ENCODE results near the gene RELN. TPM values are rescaled to one million over a fixed set of nuclear protein-coding genes. Genes with fewer than 3 reads are reported as not detected.

The RELN gene
- total and polyA plus RNA-seq, 2 donors (not counting 1 experiment from before 2014, with no cell fraction given): 0.33 to 31.8 TPM

- Histone ChIP-seq H4K20me1 (ENCODE audit: control insufficient read depth, extremely low read depth, insufficient read depth, low read length) (no peaks in the 10 kb centered on the region), H3K27ac (ENCODE audit: insufficient read depth, low read length) (peak overlapping the region; percentile 61), H3K36me3 (ENCODE audit: control insufficient read depth, insufficient read depth, low read length) (no peaks in the 10 kb centered on the region), H3K27me3 (ENCODE audit: control insufficient read depth, insufficient read depth, low read length) (no peaks in the 10 kb centered on the region), H2AFZ (ENCODE audit: low read length) (no peak overlapping the region), H3K9ac (ENCODE audit: insufficient read depth, low read length) (no peak overlapping the region), H3K9me3 (ENCODE audit: control insufficient read depth, insufficient read depth, low read depth, low read length) (no peaks in the 10 kb centered on the region), H3K4me2 (ENCODE audit: extremely low read depth, insufficient read depth, low read length) (no peak overlapping the region), H3K4me3 (replicated peaks in 1 of 4; ENCODE audit: control extremely low read depth in 1 of 4, insufficient read depth in 1 of 4, low read depth in 3 of 4, low read length in 4 of 4) (no peak overlapping the region), H3K79me2 (ENCODE audit: control insufficient read depth, insufficient read depth, low read length) (no peaks in the 10 kb centered on the region), H3K4me1 (ENCODE audit: control insufficient read depth, extremely low read depth, insufficient read depth, low read length) (peaks cover 14% of the 10 kb centered on the region)
- no peak for TF ChIP-seq CTCF (conservative IDR thresholded peaks at IDR 0.05 in 1 of 2, IDR thresholded peaks at IDR 0.05 in 1 of 2; ENCODE audit: low read depth in 1 of 2, low read length in 2 of 2)
- no peak for TF ChIP-seq EZH2 (IDR thresholded peaks at IDR 0.05; ENCODE audit: low read length, missing control alignments)
- peak; percentile 86 to 92 for DNase-seq (ENCODE audit: low read depth in 2 of 2)
Observed at GRCh38 chr7:103637094-103637493, 352.4 kb downstream of the RELN start.

- peak; percentile 35 to 44 for DNase-seq (ENCODE audit: low read depth in 2 of 2)
- no peaks in the 10 kb centered on the region for H3K36me3 ChIP-seq (ENCODE audit: control insufficient read depth, insufficient read depth, low read length)
- no peak overlapping the region for H3K4me3 ChIP-seq (replicated peaks in 1 of 4; ENCODE audit: control extremely low read depth in 1 of 4, insufficient read depth in 1 of 4, low read depth in 3 of 4, low read length in 4 of 4)
- peaks cover 14% of the 10 kb centered on the region for H3K4me1 ChIP-seq (ENCODE audit: control insufficient read depth, extremely low read depth, insufficient read depth, low read length)
- TF ChIP-seq CTCF (conservative IDR thresholded peaks at IDR 0.05 in 1 of 2, IDR thresholded peaks at IDR 0.05 in 1 of 2; ENCODE audit: low read depth in 1 of 2, low read length in 2 of 2) (no peak), EZH2 (IDR thresholded peaks at IDR 0.05; ENCODE audit: low read length, missing control alignments) (no peak)
- no peaks in the 10 kb centered on the region for H3K79me2 ChIP-seq (ENCODE audit: control insufficient read depth, insufficient read depth, low read length)
- no peak overlapping the region for H3K27ac ChIP-seq (ENCODE audit: insufficient read depth, low read length)
- H2AFZ ChIP-seq (ENCODE audit: low read length): no peak overlapping the region
- no peaks in the 10 kb centered on the region for H3K27me3 ChIP-seq (ENCODE audit: control insufficient read depth, insufficient read depth, low read length)
- H3K9ac ChIP-seq (ENCODE audit: insufficient read depth, low read length): no peak overlapping the region
- no peak overlapping the region for H3K4me2 ChIP-seq (ENCODE audit: extremely low read depth, insufficient read depth, low read length)
- no peaks in the 10 kb centered on the region for H4K20me1 ChIP-seq (ENCODE audit: control insufficient read depth, extremely low read depth, insufficient read depth, low read length)
- H3K9me3 ChIP-seq (ENCODE audit: control insufficient read depth, insufficient read depth, low read depth, low read length): no peaks in the 10 kb centered on the region
Observed at GRCh38 chr7:103636153-103636552, 353.3 kb downstream of the RELN start.

GRCh38 chr7:103632972-103633371 is 356.5 kb downstream of the RELN start:
- H3K79me2 ChIP-seq (ENCODE audit: control insufficient read depth, insufficient read depth, low read length): no peaks in the 10 kb centered on the region
- no peaks in the 10 kb centered on the region for H4K20me1 ChIP-seq (ENCODE audit: control insufficient read depth, extremely low read depth, insufficient read depth, low read length)
- no peak for TF ChIP-seq EZH2 (IDR thresholded peaks at IDR 0.05; ENCODE audit: low read length, missing control alignments)
- TF ChIP-seq CTCF (conservative IDR thresholded peaks at IDR 0.05 in 1 of 2, IDR thresholded peaks at IDR 0.05 in 1 of 2; ENCODE audit: low read depth in 1 of 2, low read length in 2 of 2): no peak
- H3K4me3 ChIP-seq (replicated peaks in 1 of 4; ENCODE audit: control extremely low read depth in 1 of 4, insufficient read depth in 1 of 4, low read depth in 3 of 4, low read length in 4 of 4): no peak overlapping the region
- H3K27me3 ChIP-seq (ENCODE audit: control insufficient read depth, insufficient read depth, low read length): no peaks in the 10 kb centered on the region
- no peak overlapping the region for H3K4me2 ChIP-seq (ENCODE audit: extremely low read depth, insufficient read depth, low read length)
- H3K4me1 ChIP-seq (ENCODE audit: control insufficient read depth, extremely low read depth, insufficient read depth, low read length): peaks cover 7% of the 10 kb centered on the region
- H2AFZ ChIP-seq (ENCODE audit: low read length): no peak overlapping the region
- no peak overlapping the region for H3K9ac ChIP-seq (ENCODE audit: insufficient read depth, low read length)
- H3K27ac ChIP-seq (ENCODE audit: insufficient read depth, low read length): no peak overlapping the region
- H3K36me3 ChIP-seq (ENCODE audit: control insufficient read depth, insufficient read depth, low read length): no peaks in the 10 kb centered on the region
- peak; percentile 47 to 68 for DNase-seq (ENCODE audit: low read depth in 2 of 2)
- H3K9me3 ChIP-seq (ENCODE audit: control insufficient read depth, insufficient read depth, low read depth, low read length): no peaks in the 10 kb centered on the region

Data from fibroblast of lung (primary cell).